Kidney (tissue), 14 donors: ENCODE results near the gene TUSC2. TPM values are rescaled to one million over a fixed set of nuclear protein-coding genes. Genes with fewer than 3 reads are reported as not detected.

Experiments
- DNase-seq, 5 donors: peaks; one replicate each; pipeline ENCODE4 v3.0.0-alpha.2; 2013 to 2020
- FAIRE-seq: peaks from 2 replicates; lab custom pipeline; 2012; peaks lifted over from hg19 to GRCh38; lab: Jason Lieb, UNC
- H3K27ac ChIP-seq, 2 donors: one replicate each; pipeline ENCODE4 v1.7.0; 2013; ENCODE audit warnings: low read depth in 2 of 2, low read length in 2 of 2, inconsistent platforms in 1 of 2
- H3K27me3 ChIP-seq: one replicate; pipeline ENCODE4 v1.7.1; 2013; ENCODE audit warnings: low read length, inconsistent platforms; ENCODE audit not compliant: control insufficient read depth, insufficient read depth
- H3K36me3 ChIP-seq, 3 donors: one replicate each; pipeline versions ENCODE4 v1.7.0 to v1.7.1; 2013; ENCODE audit warnings: low read length in 3 of 3, control low read depth in 1 of 3, inconsistent platforms in 1 of 3; ENCODE audit not compliant: insufficient read depth in 3 of 3, control insufficient read depth in 2 of 3
- H3K4me1 ChIP-seq, 3 donors: one replicate each; pipeline versions ENCODE4 v1.7.0 to v1.7.1; 2013; ENCODE audit warnings: low read length in 3 of 3, inconsistent platforms in 1 of 3, low read depth in 1 of 3; ENCODE audit not compliant: control insufficient read depth in 2 of 3, insufficient read depth in 2 of 3
- H3K4me3 ChIP-seq, 3 donors: one replicate each; pipeline versions ENCODE4 v1.7.0 to v1.8.1; 2013; ENCODE audit warnings: low read length in 3 of 3, control low read depth in 1 of 3, inconsistent platforms in 1 of 3
- H3K9ac ChIP-seq, 3 donors: one replicate each; pipeline versions ENCODE4 v1.7.0 to v1.7.1; 2013; ENCODE audit warnings: low read length in 3 of 3, control low read depth in 1 of 3, inconsistent platforms in 1 of 3
- H3K9me3 ChIP-seq, 3 donors: one replicate each; pipeline versions ENCODE4 v1.7.0 to v1.7.1; 2013; ENCODE audit warnings: low read length in 3 of 3, control low read depth in 1 of 3, inconsistent platforms in 1 of 3; ENCODE audit not compliant: control insufficient read depth in 2 of 3, insufficient read depth in 1 of 3
- CTCF ChIP-seq: IDR thresholded peaks from 3 replicates; pipeline ENCODE4 v1.5.1; 2012; ENCODE audit warnings: mild to moderate bottlenecking, moderate library complexity, borderline replicate concordance; ENCODE audit not compliant: insufficient read depth; ENCODE audit errors: extremely low read depth
- intact Hi-C: fragments of 100-400 bp; cut with DNase I; formaldehyde crosslinking; loops from one replicate; pipeline ENCODE4 v1.11.1; 2022
- polyA plus RNA-seq: library from polyadenylated mRNA; stranded (reverse); fragments of 350-450 nt; fragmentation: Illumina TruSeq; extraction: RNeasy Lipid Tissue Mini Kit (QIAGEN cat#74804); gene quantifications from one replicate; pipeline ENCODE4 v1.2.3, GENCODE V29; 2014; ENCODE audit warnings: low read depth, low replicate concordance; ENCODE audit not compliant: insufficient read depth
- total RNA-seq: library from RNA; stranded (reverse); fragmentation: NEBNext Ultra II Directional; extraction: Animal tissue kit (Norgen Biotek cat#: 25700); gene quantifications from one replicate; pipeline ENCODE4 v1.2.1, GENCODE V29; 2021
- donor health status: control.
- donor health status: control.
- donor health status: control.
- donor health status: control.
- donor health status: control.
- donor health status: DM: yes; HTN: yes; CAD: no.
- donor health status: Normal renal cell carcinoma (clear cell type).

The TUSC2 gene
- total and polyA plus RNA-seq, 2 donors from 2014 or later: 33.6 to 60.0 TPM

- intact Hi-C loops: no loop called here
- Histone ChIP-seq H3K27ac (no peak overlapping the region), H3K9ac (no peak overlapping the region), H3K9me3 (no peaks in the 10 kb centered on the region), H3K36me3 (peaks cover 3 to 30% (median 15%) of the 10 kb centered on the region in 3 donors), H3K4me1 (peaks cover 0 to 55% (median 40%) of the 10 kb centered on the region in 3 donors), H3K4me3 (no peak overlapping the region), H3K27me3 (no peaks in the 10 kb centered on the region)
- no peak for FAIRE-seq
- no peak for TF ChIP-seq CTCF
- DNase-seq: no peak
These were observed 24.8 kb upstream of the TUSC2 start for GRCh38 chr3:50352781-50353180.

- intact Hi-C loops: no loop called here
- no peaks in the 10 kb centered on the region for H3K9me3 ChIP-seq
- H3K9ac ChIP-seq: peak overlapping the region; percentile 69 to 91 (median 72)
- H3K4me3 ChIP-seq: peak overlapping the region; percentile 81 to 97 (median 86)
- FAIRE-seq (no peak), DNase-seq (peak in 1 of 5 donors; percentile 58)
- H3K27ac ChIP-seq: peak overlapping the region in 1 of 2 donors; percentile 98
- H3K27me3 ChIP-seq: no peaks in the 10 kb centered on the region
- peaks cover 0 to 40% (median 27%) of the 10 kb centered on the region in 3 donors for H3K4me1 ChIP-seq
- peaks cover under 1 to 31% (median 14%) of the 10 kb centered on the region in 3 donors for H3K36me3 ChIP-seq
- TF ChIP-seq CTCF: no peak
These were observed 23.3 kb upstream of the TUSC2 start for GRCh38 chr3:50351323-50351697.

- FAIRE-seq: no peak
- Histone ChIP-seq H3K4me3 (peak within 1 kb of the TSS; percentile 81 to 97 (median 86)), H3K9me3 (no peaks in the 10 kb centered on the region), H3K27ac (peak within 1 kb of the TSS; percentile 96 to 98), H3K27me3 (no peaks in the 10 kb centered on the region), H3K4me1 (peaks cover 0 to 36% (median 21%) of the 10 kb centered on the region in 3 donors), H3K9ac (peak within 1 kb of the TSS; percentile 70 to 91 (median 72)), H3K36me3 (peaks cover 0 to 26% (median 14%) of the 10 kb centered on the region in 3 donors)
- intact Hi-C loops: no loop called here
- peak; percentile 96 to 99 (median 97) for DNase-seq
- no peak for TF ChIP-seq CTCF
These were observed 22.7 kb upstream of the TUSC2 start, which contains the start of the genes CYB561D2 and NPRL2 for GRCh38 chr3:50350527-50351322. CYB561D2 (plus strand) TSS chr3:50350862; CDS start chr3:50351434, 572 bp downstream. NPRL2 (minus strand) TSS chr3:50350775; CDS start chr3:50350652, 123 bp downstream.
